Spleen (tissue), 7 donors: ENCODE results near the gene C16orf95.

Experiments used
- CTCF ChIP-seq, 11 experiments: fragments of 200-600 bp in 7 of 11; fragments of 450-650 bp in 4 of 11; sonication (generic) in 4 of 11; IDR thresholded peaks in 8 of 11; conservative IDR thresholded peaks in 3 of 11; 1 replicate in 7 of 11; 2 replicates in 4 of 11; pipeline versions ENCODE4 v1.4.0 to v1.8.0; 2016 to 2021; ENCODE audit warnings: antibody characterized with exemption in 11 of 11, inconsistent platforms in 4 of 11, mild to moderate bottlenecking in 1 of 11
- POLR2A ChIP-seq, 3 donors: fragments of 450-650 bp; IDR thresholded peaks; one replicate each; pipeline ENCODE4 v1.5.1; 2017; ENCODE audit warnings: antibody characterized with exemption in 3 of 3, mild to moderate bottlenecking in 1 of 3
- POLR2AphosphoS5 ChIP-seq, 3 donors: sonication (generic); formaldehyde crosslinking; IDR thresholded peaks; one replicate each; pipeline ENCODE4 v1.5.1; 2017; ENCODE audit warnings: antibody characterized with exemption in 3 of 3
- donor health status: DM: no; HTN: no; CAD: no; lungs with moderate emphysema.
- donor health status: DM: no; HTN: no; CAD: no.
- donor health status: DM: no; HTN: no; CAD: no.

- no peak for TF ChIP-seq CTCF (IDR thresholded peaks at IDR 0.05 in 8 of 11, conservative IDR thresholded peaks at IDR 0.05 in 3 of 11)
- TF ChIP-seq POLR2A (IDR thresholded peaks at IDR 0.05), result no peak
- TF ChIP-seq POLR2AphosphoS5 (IDR thresholded peaks at IDR 0.05), result no peak
Observed at GRCh38 chr16:87359121-87359520, 41.9 kb upstream of the C16orf95 start.
